Measurements from ENCODE around the gene PLPPR1. TPM values are rescaled to one million over a fixed set of nuclear protein-coding genes. Genes with fewer than 3 reads are reported as not detected.

PLPPR1 gene
- total and polyA plus RNA-seq, 7 experiments from 2014 or later = not detected

DNA sequence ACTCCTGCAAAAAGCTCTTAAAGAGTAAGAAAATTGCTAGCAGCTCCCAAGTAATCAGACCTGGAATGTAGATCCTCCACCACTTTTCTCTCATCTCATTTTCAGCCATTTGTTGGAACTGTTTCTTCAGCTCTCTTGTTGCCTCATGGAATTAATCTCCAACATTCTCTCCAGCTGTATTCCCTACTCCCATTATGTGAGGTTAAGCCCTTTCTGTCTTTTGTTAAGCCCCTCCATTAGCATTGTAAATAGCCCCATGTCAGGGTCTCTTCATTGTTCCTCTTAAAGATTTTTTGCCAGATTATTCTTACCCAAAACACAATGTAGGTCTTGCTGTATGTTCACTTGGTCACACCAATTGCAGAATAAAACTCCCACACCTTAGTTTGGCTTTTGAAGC is 119.8 kb downstream of the PLPPR1 start:
- Histone ChIP-seq H3K36me3 (ENCODE audit: control insufficient read depth in 2 of 3, insufficient read depth in 3 of 3, low read length in 3 of 3) (no peaks in the 10 kb centered on the region), H3K27me3 (ENCODE audit: control insufficient read depth in 2 of 2, insufficient read depth in 2 of 2, low read length in 2 of 2) (no peaks in the 10 kb centered on the region), H3K9me3 (ENCODE audit: control insufficient read depth in 2 of 3, low read length in 3 of 3) (no peaks in the 10 kb centered on the region), H3K27ac (ENCODE audit: low read depth, low read length) (no peak overlapping the region), H3K4me3 (ENCODE audit: low read length) (no peak overlapping the region), H3K4me1 (ENCODE audit: control insufficient read depth in 2 of 2, insufficient read depth in 2 of 2, low read length in 2 of 2) (no peaks in the 10 kb centered on the region)
- intact Hi-C loops (cut with micrococcal nuclease) = no loop called here
- H3K9me3 Mint-ChIP-seq = peaks cover 0 to 30% (median 5%) of the 10 kb centered on the region in 11 donors
- ChIA-PET CTCF (no interaction called here), POLR2A (no interaction called here)
- no peaks in the 10 kb centered on the region for H3K36me3 Mint-ChIP-seq
- no peak for DNase-seq
- no peaks in the 10 kb centered on the region for H3K4me1 Mint-ChIP-seq
- no peak overlapping the region for H3K4me3 Mint-ChIP-seq
- peaks cover 0 to 6% (median 0%) of the 10 kb centered on the region in 5 donors for H3K27me3 Mint-ChIP-seq
- no peak for ATAC-seq
- no peak overlapping the region for H3K27ac Mint-ChIP-seq

DNA sequence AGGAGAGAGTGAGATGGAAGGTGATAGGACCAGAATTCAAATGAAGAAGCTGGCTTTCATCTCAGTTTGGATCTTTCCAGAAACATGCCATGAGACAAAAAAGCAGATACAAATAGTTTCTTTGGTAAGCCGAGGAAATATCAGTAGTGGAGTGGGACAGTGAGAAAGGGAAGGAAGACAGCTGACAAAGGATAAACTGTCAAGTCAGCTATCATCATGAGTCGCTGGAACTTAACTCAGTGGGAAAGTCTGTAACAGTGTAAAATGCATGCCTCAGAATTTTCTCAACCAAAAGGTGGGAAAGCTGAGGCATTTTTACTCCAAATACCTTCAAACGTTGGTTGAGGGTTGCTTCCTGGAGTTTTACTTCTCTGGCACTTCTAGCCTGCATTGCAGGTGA is 129.8 kb downstream of the PLPPR1 start:
- H3K9me3 Mint-ChIP-seq = peaks cover 0 to 3% (median 0%) of the 10 kb centered on the region in 11 donors
- DNase-seq = no peak
- H3K4me1 ChIP-seq (ENCODE audit: control insufficient read depth in 2 of 2, insufficient read depth in 2 of 2, low read length in 2 of 2) = no peaks in the 10 kb centered on the region
- H3K27me3 Mint-ChIP-seq = peaks cover 0 to 12% (median 5%) of the 10 kb centered on the region in 5 donors
- no peaks in the 10 kb centered on the region for H3K9me3 ChIP-seq (ENCODE audit: control insufficient read depth in 2 of 3, low read length in 3 of 3)
- H3K27me3 ChIP-seq (ENCODE audit: control insufficient read depth in 2 of 2, insufficient read depth in 2 of 2, low read length in 2 of 2) = no peaks in the 10 kb centered on the region
- no peaks in the 10 kb centered on the region for H3K36me3 ChIP-seq (ENCODE audit: control insufficient read depth in 2 of 3, insufficient read depth in 3 of 3, low read length in 3 of 3)
- no peak overlapping the region for H3K4me3 Mint-ChIP-seq
- ChIA-PET POLR2A (no interaction called here), CTCF (no interaction called here)
- H3K4me3 ChIP-seq (ENCODE audit: low read length) = no peak overlapping the region
- ATAC-seq = no peak
- H3K4me1 Mint-ChIP-seq = no peaks in the 10 kb centered on the region
- no peak overlapping the region for H3K27ac ChIP-seq (ENCODE audit: low read depth, low read length)
- no peak overlapping the region for H3K27ac Mint-ChIP-seq
- intact Hi-C loops (cut with micrococcal nuclease) = no loop called here
- H3K36me3 Mint-ChIP-seq = no peaks in the 10 kb centered on the region

DNA sequence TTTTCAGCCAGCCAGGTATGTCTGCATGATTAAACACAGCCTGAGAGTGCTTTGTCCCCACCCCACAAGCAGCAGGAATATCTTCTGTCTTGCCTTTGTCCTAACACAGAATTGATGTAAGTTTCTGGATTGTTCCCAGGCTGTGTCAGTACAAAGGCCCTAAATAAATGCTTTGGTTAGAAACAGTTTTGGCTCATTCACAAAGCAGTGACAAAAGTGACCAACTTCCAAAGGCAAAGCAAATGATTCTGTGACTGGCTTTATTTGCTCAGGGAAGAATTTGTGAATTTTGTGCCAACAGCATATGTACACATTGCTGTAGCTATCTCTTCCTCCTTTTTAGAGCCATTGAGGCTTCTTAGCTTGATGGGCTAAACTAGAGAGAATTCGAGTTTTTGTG is 133.7 kb downstream of the PLPPR1 start:
- Mint-ChIP-seq H3K4me3 (no peak overlapping the region), H3K27me3 (peaks cover 0 to 12% (median 7%) of the 10 kb centered on the region in 5 donors), H3K27ac (no peak overlapping the region), H3K36me3 (no peaks in the 10 kb centered on the region), H3K4me1 (no peaks in the 10 kb centered on the region), H3K9me3 (peaks cover 0 to 8% (median 0%) of the 10 kb centered on the region in 11 donors)
- no peaks in the 10 kb centered on the region for H3K27me3 ChIP-seq (ENCODE audit: control insufficient read depth in 2 of 2, insufficient read depth in 2 of 2, low read length in 2 of 2)
- no peaks in the 10 kb centered on the region for H3K4me1 ChIP-seq (ENCODE audit: control insufficient read depth in 2 of 2, insufficient read depth in 2 of 2, low read length in 2 of 2)
- H3K9me3 ChIP-seq (ENCODE audit: control insufficient read depth in 2 of 3, low read length in 3 of 3) = no peaks in the 10 kb centered on the region
- DNase-seq (no peak), ATAC-seq (no peak)
- H3K36me3 ChIP-seq (ENCODE audit: control insufficient read depth in 2 of 3, insufficient read depth in 3 of 3, low read length in 3 of 3) = no peaks in the 10 kb centered on the region
- H3K27ac ChIP-seq (ENCODE audit: low read depth, low read length) = no peak overlapping the region
- ChIA-PET POLR2A (no interaction called here), CTCF (no interaction called here)
- intact Hi-C loops (cut with micrococcal nuclease) = no loop called here
- no peak overlapping the region for H3K4me3 ChIP-seq (ENCODE audit: low read length)

DNA sequence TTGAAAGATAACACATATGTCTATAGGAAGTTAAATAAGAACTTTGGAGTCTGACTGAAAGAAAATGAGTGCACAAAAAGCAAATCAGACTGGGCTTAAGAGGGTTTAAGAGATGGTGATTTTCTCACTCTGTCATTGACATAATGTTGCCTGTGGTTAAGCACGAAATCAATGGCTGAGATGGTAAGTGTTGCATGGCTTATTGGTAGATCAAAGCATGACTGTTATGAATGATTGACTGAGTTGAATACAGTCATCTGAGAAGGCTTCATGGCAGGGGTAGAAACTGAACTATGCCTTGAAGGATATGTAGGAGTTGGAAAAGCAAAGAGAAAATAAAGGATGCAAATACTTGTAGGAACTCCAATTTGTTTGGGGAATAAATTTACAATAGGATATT is 136.6 kb downstream of the PLPPR1 start:
- ChIA-PET CTCF (no interaction called here), POLR2A (no interaction called here)
- no peak overlapping the region for H3K4me3 Mint-ChIP-seq
- no peak overlapping the region for H3K4me3 ChIP-seq (ENCODE audit: low read length)
- peaks cover 0 to 6% (median 2%) of the 10 kb centered on the region in 11 donors for H3K9me3 Mint-ChIP-seq
- H3K27ac ChIP-seq (ENCODE audit: low read depth, low read length) = no peak overlapping the region
- no peaks in the 10 kb centered on the region for H3K27me3 ChIP-seq (ENCODE audit: control insufficient read depth in 2 of 2, insufficient read depth in 2 of 2, low read length in 2 of 2)
- H3K4me1 ChIP-seq (ENCODE audit: control insufficient read depth in 2 of 2, insufficient read depth in 2 of 2, low read length in 2 of 2) = no peaks in the 10 kb centered on the region
- H3K4me1 Mint-ChIP-seq = no peaks in the 10 kb centered on the region
- H3K9me3 ChIP-seq (ENCODE audit: control insufficient read depth in 2 of 3, low read length in 3 of 3) = no peaks in the 10 kb centered on the region
- intact Hi-C loops (cut with micrococcal nuclease) = no loop called here
- H3K36me3 Mint-ChIP-seq = no peaks in the 10 kb centered on the region
- no peak for ATAC-seq
- peaks cover 0 to 12% (median 6%) of the 10 kb centered on the region in 5 donors for H3K27me3 Mint-ChIP-seq
- DNase-seq = no peak
- H3K36me3 ChIP-seq (ENCODE audit: control insufficient read depth in 2 of 3, insufficient read depth in 3 of 3, low read length in 3 of 3) = no peaks in the 10 kb centered on the region
- no peak overlapping the region for H3K27ac Mint-ChIP-seq

DNA sequence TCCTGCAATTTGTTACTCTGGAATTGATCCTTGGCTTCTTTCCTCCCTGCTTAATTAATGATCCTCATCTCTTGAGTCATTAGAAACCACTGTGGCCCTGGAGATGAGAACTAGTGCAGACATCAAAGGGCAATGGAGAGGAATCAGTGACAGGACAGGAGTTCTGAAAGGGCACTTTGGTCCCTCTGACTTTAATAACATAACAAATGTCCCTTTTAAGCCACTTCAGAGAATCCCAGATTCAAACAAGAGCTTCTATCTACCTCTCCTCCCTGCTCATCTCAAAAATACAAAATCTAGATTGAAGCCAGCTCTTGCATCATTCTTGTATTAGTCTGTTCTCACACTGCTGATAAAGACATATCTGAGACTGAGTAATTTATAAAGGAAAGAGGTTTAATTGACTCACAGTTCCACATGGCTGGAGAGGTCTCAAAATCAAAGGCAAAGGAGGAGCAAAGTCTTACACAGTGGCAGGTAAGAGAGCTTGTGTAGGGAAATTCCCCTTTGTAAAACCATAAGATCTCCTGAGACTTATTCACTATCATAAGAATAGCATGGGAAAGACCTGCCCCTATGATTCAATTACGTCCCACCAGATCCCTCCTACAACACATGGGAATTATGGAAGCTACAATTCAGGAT is 139.1 kb downstream of the PLPPR1 start:
- CTCF ChIA-PET = no interaction called here
- Histone ChIP-seq H3K27ac (ENCODE audit: low read depth, low read length) (no peak overlapping the region), H3K9me3 (ENCODE audit: control insufficient read depth in 2 of 3, low read length in 3 of 3) (no peaks in the 10 kb centered on the region), H3K4me3 (ENCODE audit: low read length) (no peak overlapping the region), H3K36me3 (ENCODE audit: control insufficient read depth in 2 of 3, insufficient read depth in 3 of 3, low read length in 3 of 3) (no peaks in the 10 kb centered on the region), H3K4me1 (ENCODE audit: control insufficient read depth in 2 of 2, insufficient read depth in 2 of 2, low read length in 2 of 2) (no peaks in the 10 kb centered on the region), H3K27me3 (ENCODE audit: control insufficient read depth in 2 of 2, insufficient read depth in 2 of 2, low read length in 2 of 2) (no peaks in the 10 kb centered on the region)
- DNase-seq (no peak), ATAC-seq (no peak)
- H3K27me3 Mint-ChIP-seq = peaks cover 0 to 12% (median 6%) of the 10 kb centered on the region in 5 donors
- H3K27ac Mint-ChIP-seq = no peak overlapping the region
- no peak overlapping the region for H3K4me3 Mint-ChIP-seq
- no peaks in the 10 kb centered on the region for H3K36me3 Mint-ChIP-seq
- POLR2A ChIA-PET = no interaction called here
- peaks cover 0 to 7% (median 3%) of the 10 kb centered on the region in 11 donors for H3K9me3 Mint-ChIP-seq
- intact Hi-C loops (cut with micrococcal nuclease) = no loop called here
- H3K4me1 Mint-ChIP-seq = no peaks in the 10 kb centered on the region

DNA sequence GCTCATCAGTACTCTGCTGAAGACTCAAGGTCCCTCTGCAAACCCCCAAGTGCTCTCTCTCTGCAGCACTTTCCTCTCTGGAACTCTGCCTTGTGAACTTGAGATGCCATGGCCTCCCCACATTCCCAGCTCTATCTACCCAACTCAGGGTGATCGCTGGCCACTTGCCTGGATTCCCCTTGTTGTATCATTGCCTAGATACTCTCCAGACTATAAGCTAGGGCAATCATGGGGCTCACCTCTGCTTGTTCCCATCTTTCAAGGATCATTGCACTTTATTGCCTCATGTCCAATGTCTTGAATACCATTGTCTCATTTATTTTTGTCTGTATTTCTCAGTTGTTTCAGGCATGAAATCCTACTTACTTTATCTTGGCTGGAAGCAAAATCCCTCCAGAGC is 144.1 kb downstream of the PLPPR1 start:
- no peaks in the 10 kb centered on the region for H3K9me3 ChIP-seq (ENCODE audit: control insufficient read depth in 2 of 3, low read length in 3 of 3)
- H3K4me3 ChIP-seq (ENCODE audit: low read length) = no peak overlapping the region
- Mint-ChIP-seq H3K36me3 (no peaks in the 10 kb centered on the region), H3K9me3 (peaks cover 0 to 8% (median 4%) of the 10 kb centered on the region in 11 donors), H3K27me3 (peaks cover 0 to 9% (median 5%) of the 10 kb centered on the region in 5 donors), H3K27ac (no peak overlapping the region), H3K4me1 (no peaks in the 10 kb centered on the region), H3K4me3 (no peak overlapping the region)
- ATAC-seq = no peak
- intact Hi-C loops (cut with micrococcal nuclease) = no loop called here
- DNase-seq = no peak
- H3K36me3 ChIP-seq (ENCODE audit: control insufficient read depth in 2 of 3, insufficient read depth in 3 of 3, low read length in 3 of 3) = no peaks in the 10 kb centered on the region
- CTCF ChIA-PET = no interaction called here
- no peak overlapping the region for H3K27ac ChIP-seq (ENCODE audit: low read depth, low read length)
- POLR2A ChIA-PET = no interaction called here
- H3K4me1 ChIP-seq (ENCODE audit: control insufficient read depth in 2 of 2, insufficient read depth in 2 of 2, low read length in 2 of 2) = no peaks in the 10 kb centered on the region
- no peaks in the 10 kb centered on the region for H3K27me3 ChIP-seq (ENCODE audit: control insufficient read depth in 2 of 2, insufficient read depth in 2 of 2, low read length in 2 of 2)

DNA sequence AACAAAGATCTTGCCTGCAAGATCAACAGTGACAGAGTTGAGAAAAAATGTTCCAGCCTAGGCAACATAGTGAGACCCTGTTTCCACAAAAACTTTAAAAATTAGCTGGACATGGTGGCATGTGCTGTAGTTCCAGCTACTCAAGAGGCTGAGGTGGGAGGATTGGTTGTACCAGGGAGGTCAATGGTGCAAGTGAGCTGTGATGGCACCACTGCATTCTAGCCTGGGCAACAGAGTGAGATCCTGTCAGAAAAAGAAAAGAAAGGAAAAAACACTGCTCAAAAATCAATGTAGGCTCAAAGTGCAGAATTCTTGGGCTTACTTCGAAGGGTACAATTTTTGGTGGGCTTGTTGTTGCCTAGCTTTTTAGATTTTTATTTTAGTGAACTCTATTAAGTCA is 145.4 kb downstream of the PLPPR1 start:
- no peak overlapping the region for H3K4me3 Mint-ChIP-seq
- Histone ChIP-seq H3K36me3 (ENCODE audit: control insufficient read depth in 2 of 3, insufficient read depth in 3 of 3, low read length in 3 of 3) (no peaks in the 10 kb centered on the region), H3K27me3 (ENCODE audit: control insufficient read depth in 2 of 2, insufficient read depth in 2 of 2, low read length in 2 of 2) (no peaks in the 10 kb centered on the region), H3K9me3 (ENCODE audit: control insufficient read depth in 2 of 3, low read length in 3 of 3) (no peaks in the 10 kb centered on the region), H3K4me1 (ENCODE audit: control insufficient read depth in 2 of 2, insufficient read depth in 2 of 2, low read length in 2 of 2) (no peaks in the 10 kb centered on the region), H3K4me3 (ENCODE audit: low read length) (no peak overlapping the region), H3K27ac (ENCODE audit: low read depth, low read length) (no peak overlapping the region)
- POLR2A ChIA-PET = no interaction called here
- no peaks in the 10 kb centered on the region for H3K36me3 Mint-ChIP-seq
- DNase-seq = no peak
- H3K27me3 Mint-ChIP-seq = peaks cover 0 to 9% (median 0%) of the 10 kb centered on the region in 5 donors
- H3K9me3 Mint-ChIP-seq = peaks cover 0 to 8% (median 4%) of the 10 kb centered on the region in 11 donors
- no peaks in the 10 kb centered on the region for H3K4me1 Mint-ChIP-seq
- CTCF ChIA-PET = no interaction called here
- intact Hi-C loops (cut with micrococcal nuclease) = no loop called here
- no peak for ATAC-seq
- H3K27ac Mint-ChIP-seq = no peak overlapping the region

All from naive thymus-derived CD4-positive, alpha-beta T cell (primary cell).